Glomerular visceral epithelial cell (primary cell): ENCODE measurements around the gene IKZF1.

ENCODE experiments used
- DNase-seq: peaks from one replicate; pipeline ENCODE4 v3.0.0-alpha.2; 2016; ENCODE audit errors: extremely low spot score

The IKZF1 gene

GRCh38 chr7:50371551-50372021 lies 67.1 kb downstream of the IKZF1 start:
- DNase-seq = no peak

- DNase-seq = no peak
Measured at GRCh38 chr7:50372923-50373322, 68.4 kb downstream of the IKZF1 start.

DNA sequence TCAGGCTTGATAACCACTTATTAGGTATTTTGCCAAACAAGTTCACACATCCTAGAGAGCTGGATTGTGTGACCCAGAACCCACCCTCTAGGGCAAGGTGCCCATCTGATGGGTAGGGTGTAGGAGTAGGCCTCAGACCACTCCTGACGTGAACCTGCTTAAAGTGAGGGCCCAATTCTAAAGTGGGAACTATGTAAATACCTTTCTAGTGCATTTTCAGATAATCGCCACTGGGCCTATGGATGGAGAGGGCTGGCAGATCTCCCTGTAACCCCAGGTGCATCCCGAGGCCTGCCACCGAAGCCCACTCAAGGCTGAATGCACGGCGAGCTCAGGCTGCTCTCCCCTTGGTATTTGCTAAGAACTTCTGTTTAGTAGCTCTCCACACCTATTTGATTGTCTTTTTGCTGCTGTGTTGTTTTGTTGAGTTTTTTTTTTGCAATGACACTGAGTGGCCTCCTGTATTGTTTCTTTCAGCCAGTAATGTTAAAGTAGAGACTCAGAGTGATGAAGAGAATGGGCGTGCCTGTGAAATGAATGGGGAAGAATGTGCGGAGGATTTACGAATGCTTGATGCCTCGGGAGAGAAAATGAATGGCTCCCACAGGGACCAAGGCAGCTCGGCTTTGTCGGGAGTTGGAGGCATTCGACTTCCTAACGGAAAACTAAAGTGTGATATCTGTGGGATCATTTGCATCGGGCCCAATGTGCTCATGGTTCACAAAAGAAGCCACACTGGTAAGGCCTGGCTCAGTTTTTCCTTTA lies 71.7 kb downstream of the IKZF1 start:
- no peak for DNase-seq

- no peak for DNase-seq
Measured at GRCh38 chr7:50377356-50377755, 72.8 kb downstream of the IKZF1 start.

DNA sequence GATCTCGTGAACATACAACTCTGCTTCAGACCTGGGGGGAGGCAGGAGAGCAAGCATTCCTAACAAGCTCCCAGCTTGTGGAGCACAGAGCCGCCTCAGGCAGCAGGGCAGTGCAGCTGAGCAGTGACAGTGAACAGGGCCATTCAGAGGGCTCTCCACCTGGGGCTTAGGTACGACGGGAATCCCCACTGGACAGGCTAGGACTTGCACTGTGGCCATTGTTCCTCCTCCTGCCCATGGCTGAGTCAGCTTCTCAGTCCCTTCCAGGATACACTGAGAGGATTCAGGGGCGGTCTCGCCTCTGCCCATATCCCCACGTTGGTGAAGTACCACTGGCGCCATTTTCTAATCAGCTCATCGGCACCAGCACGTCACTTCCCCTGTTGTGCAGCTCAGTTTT lies 74.6 kb downstream of the IKZF1 start:
- peak; percentile 12 for DNase-seq

DNA sequence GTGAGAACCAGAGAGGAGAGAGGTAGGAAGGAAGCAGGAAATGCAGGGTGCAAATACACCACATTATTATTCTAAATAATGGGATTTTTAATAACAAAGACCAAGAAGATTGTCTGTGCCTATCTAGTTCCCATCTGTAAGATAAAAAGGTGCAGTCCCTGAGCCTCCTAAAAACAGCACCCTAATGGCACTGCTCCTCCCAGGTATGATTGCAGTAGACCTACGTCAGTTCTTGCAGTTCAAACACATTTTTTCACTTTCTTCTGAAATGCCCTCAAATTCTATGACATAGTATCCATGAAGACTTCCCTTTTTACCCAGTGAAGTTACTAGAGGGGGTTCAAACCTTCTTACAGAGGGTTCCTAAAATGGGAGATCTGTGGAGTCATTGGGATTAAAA lies 75.0 kb downstream of the IKZF1 start:
- DNase-seq = no peak

DNA sequence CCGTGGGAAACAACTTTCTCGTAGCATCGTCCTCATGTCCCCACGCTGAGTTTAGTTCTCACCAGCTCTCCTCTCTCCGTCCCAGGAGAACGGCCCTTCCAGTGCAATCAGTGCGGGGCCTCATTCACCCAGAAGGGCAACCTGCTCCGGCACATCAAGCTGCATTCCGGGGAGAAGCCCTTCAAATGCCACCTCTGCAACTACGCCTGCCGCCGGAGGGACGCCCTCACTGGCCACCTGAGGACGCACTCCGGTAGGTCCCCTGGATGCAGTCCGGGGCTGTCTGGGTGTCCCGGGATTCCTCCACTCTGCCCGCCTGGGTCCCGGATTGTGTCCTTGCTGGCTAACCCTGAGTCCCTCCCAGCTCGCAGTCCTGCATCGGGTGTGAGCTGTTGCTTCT lies 77.9 kb downstream of the IKZF1 start:
- DNase-seq = no peak

DNA sequence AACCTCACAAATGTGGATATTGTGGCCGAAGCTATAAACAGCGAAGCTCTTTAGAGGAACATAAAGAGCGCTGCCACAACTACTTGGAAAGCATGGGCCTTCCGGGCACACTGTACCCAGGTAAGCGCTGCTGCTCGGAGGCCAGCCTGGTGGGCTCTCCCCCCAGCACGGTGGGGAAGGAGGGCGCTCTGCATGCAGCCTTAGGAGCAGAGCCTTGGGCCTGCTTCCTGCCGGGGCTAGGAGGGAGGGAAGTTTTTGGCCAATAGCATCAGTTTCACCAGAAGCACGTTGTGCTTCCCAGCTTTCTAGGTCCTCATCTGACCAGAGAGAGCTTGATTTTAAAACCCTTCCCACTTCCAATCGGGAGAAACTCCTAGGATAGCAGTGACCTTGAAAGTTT lies 82.8 kb downstream of the IKZF1 start:
- no peak for DNase-seq

DNA sequence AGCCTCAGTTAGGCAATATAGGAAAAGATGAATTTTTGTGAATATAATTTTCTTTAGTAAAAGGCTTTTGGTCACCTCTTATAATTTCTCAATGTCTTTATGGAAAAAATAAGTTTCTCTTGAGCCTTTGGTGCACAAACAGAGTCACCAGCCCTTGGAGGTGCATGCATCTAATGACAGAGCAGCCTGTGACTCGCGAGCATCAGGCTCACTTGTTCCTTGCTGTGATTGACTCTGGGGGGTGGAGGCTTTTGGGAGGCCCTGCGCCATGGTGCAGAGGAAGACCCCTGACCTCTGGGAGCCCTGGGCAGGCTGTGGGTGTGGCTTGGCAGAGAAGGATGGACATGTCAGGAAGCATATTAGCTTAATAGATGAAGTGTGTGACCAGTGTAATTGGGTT lies 85.4 kb downstream of the IKZF1 start:
- DNase-seq = no peak

GRCh38 chr7:50391386-50391785 lies 86.9 kb downstream of the IKZF1 start:
- no peak for DNase-seq

- no peak for DNase-seq
Measured at GRCh38 chr7:50393076-50393475, 88.6 kb downstream of the IKZF1 start.

- DNase-seq = no peak
Measured at GRCh38 chr7:50393547-50394252, 89.2 kb downstream of the IKZF1 start.

DNA sequence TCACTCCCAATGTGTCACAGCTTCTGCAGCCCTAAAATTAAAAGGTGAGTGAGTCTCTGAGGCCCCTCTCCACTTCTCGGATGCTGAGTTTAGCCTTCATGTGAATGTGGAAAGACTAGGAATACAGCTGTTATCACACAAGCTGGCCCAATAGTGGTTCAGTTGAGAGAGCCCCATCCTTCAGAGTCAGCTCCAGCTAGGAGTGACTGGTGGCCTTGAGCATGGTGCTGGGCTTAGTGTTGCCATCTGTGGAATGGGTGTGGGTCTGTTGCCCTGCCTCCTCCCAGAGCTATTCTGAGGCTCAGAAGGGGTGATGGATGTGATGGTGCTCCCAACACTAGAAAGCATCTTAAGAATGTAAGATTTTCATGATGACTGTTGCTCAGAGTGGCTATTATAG lies 89.8 kb downstream of the IKZF1 start:
- DNase-seq = no peak

- DNase-seq = no peak
Measured at GRCh38 chr7:50396856-50397255, 92.3 kb downstream of the IKZF1 start.

DNA sequence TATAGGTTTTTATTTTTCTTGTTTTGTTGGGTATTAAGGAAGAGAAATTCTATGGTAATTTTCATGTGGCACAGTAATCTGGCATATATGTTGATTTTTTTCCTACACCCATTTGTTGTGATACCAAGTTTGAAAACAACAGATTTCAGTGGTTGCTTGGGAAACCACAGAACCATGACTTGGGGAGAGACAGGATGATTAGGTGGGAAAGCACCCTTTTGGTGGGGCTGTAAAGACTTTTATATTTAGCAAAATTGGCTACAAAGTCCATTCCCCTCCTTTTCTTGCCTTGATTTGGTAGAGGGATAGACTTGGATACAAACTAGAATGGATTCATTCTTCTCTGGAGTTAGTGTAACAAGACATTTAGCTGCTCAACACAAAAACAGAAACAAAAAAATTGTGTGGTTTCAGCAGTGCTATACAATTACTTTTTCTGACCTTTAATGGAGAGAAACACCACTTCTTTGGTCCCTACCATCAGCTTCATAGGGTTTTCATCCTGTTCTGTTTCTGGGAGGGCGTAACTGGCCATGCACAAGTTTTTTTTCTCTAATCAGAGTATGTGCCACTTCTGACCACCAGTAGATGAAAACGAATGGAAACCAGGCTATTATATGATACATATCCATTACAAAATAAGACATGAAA lies 92.9 kb downstream of the IKZF1 start:
- no peak for DNase-seq

DNA sequence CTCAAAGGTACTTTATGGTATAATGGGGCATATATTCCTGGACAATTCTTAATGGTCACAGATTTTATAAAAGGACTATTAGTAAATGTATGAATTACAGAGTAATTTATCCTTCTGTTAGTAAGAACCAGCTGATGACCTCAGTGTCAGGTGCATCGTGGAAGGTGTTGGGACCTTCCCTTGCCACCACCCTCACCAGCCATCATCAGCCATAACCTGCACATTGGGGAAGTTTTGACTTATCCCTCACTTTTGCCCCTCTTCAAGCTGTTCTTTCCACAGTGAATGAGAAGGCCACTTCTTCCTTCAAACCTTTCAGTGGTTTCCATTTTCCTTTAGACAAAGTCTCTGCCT lies 93.4 kb downstream of the IKZF1 start:
- no peak for DNase-seq

GRCh38 chr7:50399206-50399605 lies 94.7 kb downstream of the IKZF1 start:
- DNase-seq = no peak

DNA sequence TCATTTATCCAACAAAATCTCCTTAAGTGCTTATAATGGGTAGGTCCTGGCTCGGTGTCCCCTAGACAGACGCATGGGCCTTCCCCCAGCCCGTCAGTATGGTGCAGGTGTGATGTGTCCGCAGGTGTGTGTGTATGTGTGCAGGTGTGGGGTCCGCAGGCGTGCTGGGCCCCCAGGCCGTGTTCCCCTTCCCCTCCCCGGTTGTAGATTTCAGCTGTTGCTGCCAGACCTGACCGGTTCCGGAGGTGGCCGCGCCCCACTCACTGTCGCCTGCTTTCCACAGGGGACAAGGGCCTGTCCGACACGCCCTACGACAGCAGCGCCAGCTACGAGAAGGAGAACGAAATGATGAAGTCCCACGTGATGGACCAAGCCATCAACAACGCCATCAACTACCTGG lies 95.1 kb downstream of the IKZF1 start:
- DNase-seq = no peak

- no peak for DNase-seq
Measured at GRCh38 chr7:50400114-50400513, 95.6 kb downstream of the IKZF1 start.

DNA sequence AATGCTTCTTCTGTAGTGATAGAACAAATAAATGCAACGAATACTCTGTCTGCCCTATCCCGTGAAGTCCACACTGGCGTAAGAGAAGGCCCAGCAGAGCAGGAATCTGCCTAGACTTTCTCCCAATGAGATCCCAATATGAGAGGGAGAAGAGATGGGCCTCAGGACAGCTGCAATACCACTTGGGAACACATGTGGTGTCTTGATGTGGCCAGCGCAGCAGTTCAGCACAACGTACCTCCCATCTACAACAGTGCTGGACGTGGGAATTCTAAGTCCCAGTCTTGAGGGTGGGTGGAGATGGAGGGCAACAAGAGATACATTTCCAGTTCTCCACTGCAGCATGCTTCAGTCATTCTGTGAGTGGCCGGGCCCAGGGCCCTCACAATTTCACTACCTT lies 99.9 kb downstream of the IKZF1 start:
- DNase-seq = no peak

DNA sequence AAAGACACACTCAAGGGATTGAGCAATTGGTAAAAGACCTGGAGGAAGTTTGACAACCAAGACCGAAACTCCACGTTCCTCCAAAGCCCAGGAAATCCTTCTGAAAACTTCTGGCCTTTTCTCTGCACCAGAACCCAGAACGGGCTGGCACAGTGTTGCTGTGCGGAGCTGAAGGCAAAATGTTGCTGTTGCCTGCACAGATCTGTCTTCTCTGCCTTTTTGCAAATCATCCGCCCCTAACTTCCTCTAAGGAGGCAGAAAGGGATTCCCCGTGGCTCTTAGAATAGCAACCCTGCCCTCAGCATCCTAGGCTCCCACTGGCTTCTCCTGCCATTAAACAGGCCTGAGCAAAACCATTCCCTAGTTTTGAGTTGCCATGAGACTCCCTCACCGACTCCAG lies 100.7 kb downstream of the IKZF1 start:
- DNase-seq = no peak

DNA sequence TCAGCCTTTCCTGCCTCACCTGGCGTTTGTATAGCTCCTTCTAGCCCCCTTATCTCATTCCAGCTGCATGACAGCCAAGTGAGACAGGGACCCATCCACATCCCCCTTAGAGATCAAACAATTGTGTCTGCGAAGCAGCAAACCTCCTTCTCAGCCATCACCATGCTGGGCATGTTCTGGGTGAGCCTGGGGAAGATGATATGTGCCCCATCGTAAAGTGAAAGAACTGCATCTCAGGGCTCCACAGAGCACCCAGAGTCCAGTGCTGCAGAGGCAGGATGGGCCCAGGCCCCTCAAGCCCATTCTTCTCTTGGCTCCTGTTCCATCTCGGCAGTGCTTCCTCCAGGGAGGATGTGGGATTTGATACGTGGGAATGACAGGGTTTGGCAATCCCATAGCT lies 102.4 kb downstream of the IKZF1 start:
- no peak for DNase-seq
